WTC11 (cell line): ENCODE results near the gene RIBC2. TPM values are rescaled to one million over a fixed set of nuclear protein-coding genes. Genes with fewer than 3 reads are reported as not detected.

Source experiments
- ATAC-seq: fragments of 200-7000 bp; cut with Tn5 transposase; 2 replicates; pipeline ENCODE4 v1.10.0; 2021; ENCODE audit warnings: mild to moderate bottlenecking, moderate library complexity
- CTCF ChIA-PET: fragments of 300-600 bp; sonication (Branson Sonifier 250); formaldehyde crosslinking; loops from one replicate; lab custom pipeline; 2021; ENCODE audit warnings: antibody characterized with exemption; lab: Charles Lee
- POLR2A ChIA-PET: fragments of 350-600 bp; sonication (Branson Sonifier 250); formaldehyde crosslinking; loops from one replicate; lab custom pipeline; 2021; ENCODE audit warnings: antibody characterized with exemption; lab: Charles Lee
- DNase-seq: peaks from one replicate; pipeline ENCODE4 v3.0.0; 2021; ENCODE audit warnings: low spot score
- H3K27ac Mint-ChIP-seq: 2 replicates; pipeline ENCODE4 v1.8.0; 2021; ENCODE audit warnings: mixed read lengths
- H3K27me3 Mint-ChIP-seq: 2 replicates; pipeline ENCODE4 v1.8.0; 2021; ENCODE audit warnings: low read depth, mild to moderate bottlenecking, moderate library complexity, mixed read lengths
- H3K36me3 Mint-ChIP-seq: 2 replicates; pipeline ENCODE4 v1.8.0; 2021; ENCODE audit warnings: mixed read lengths
- H3K4me1 Mint-ChIP-seq: 2 replicates; pipeline ENCODE4 v1.8.0; 2022; ENCODE audit warnings: mixed read lengths
- H3K4me3 Mint-ChIP-seq: 2 replicates; pipeline ENCODE4 v1.8.0; 2021; ENCODE audit warnings: mild to moderate bottlenecking, moderate library complexity, mixed read lengths
- H3K9me3 Mint-ChIP-seq: 2 replicates; pipeline ENCODE4 v1.8.0; 2021; ENCODE audit warnings: mixed read lengths
- CREM ChIP-seq: sonication (generic); formaldehyde crosslinking; IDR thresholded peaks from 2 replicates; pipeline ENCODE4 v1.8.1; 2022; ENCODE audit warnings: mild to moderate bottlenecking, missing genetic modification reagents, moderate library complexity
- ELF4 ChIP-seq: sonication (generic); formaldehyde crosslinking; IDR thresholded peaks from 2 replicates; pipeline ENCODE4 v1.8.1; 2022; ENCODE audit warnings: low read depth, mild to moderate bottlenecking, moderate library complexity, missing genetic modification reagents
- GABPB1 ChIP-seq: sonication (generic); formaldehyde crosslinking; IDR thresholded peaks from 2 replicates; pipeline ENCODE4 v1.8.1; 2023; ENCODE audit warnings: mild to moderate bottlenecking, missing genetic modification reagents
- JUN ChIP-seq: sonication (generic); formaldehyde crosslinking; IDR thresholded peaks from 2 replicates; pipeline ENCODE4 v1.8.0; 2023; ENCODE audit warnings: mild to moderate bottlenecking, missing genetic modification reagents
- KAT7 ChIP-seq: sonication (generic); formaldehyde crosslinking; IDR thresholded peaks from 2 replicates; pipeline ENCODE4 v1.8.1; 2023; ENCODE audit warnings: missing genetic modification reagents, mild to moderate bottlenecking, borderline replicate concordance
- NR3C1 ChIP-seq: sonication (generic); formaldehyde crosslinking; conservative IDR thresholded peaks from 2 replicates; pipeline ENCODE4 v1.8.1; 2023; ENCODE audit warnings: low read depth, mild to moderate bottlenecking, missing genetic modification reagents
- TCF7 ChIP-seq: sonication (generic); formaldehyde crosslinking; IDR thresholded peaks from 2 replicates; pipeline ENCODE4 v1.8.0; 2022; ENCODE audit warnings: mild to moderate bottlenecking, low read depth, missing genetic modification reagents, moderate library complexity
- TEAD1 ChIP-seq: sonication (generic); formaldehyde crosslinking; IDR thresholded peaks from 2 replicates; pipeline ENCODE4 v1.8.0; 2022; ENCODE audit warnings: mild to moderate bottlenecking, missing genetic modification reagents
- total RNA-seq: library from RNA; stranded (reverse); gene quantifications from 3 replicates; pipeline ENCODE4 v1.2.3, GENCODE V29; 2021
- TF ChIP-seq, protein P1 (sequence below): sonication (generic); formaldehyde crosslinking; IDR thresholded peaks from 2 replicates; pipeline ENCODE4 v1.8.1; 2022; ENCODE audit warnings: missing genetic modification reagents, borderline replicate concordance
- TF ChIP-seq, protein P2 (sequence below): fragments of 200-600 bp; IDR thresholded peaks from 2 replicates; pipeline ENCODE4 v1.8.0; 2022; ENCODE audit warnings: antibody characterized with exemption
- TF ChIP-seq, protein P3 (sequence below): sonication (generic); formaldehyde crosslinking; IDR thresholded peaks from 2 replicates; pipeline ENCODE4 v1.8.1; 2023; ENCODE audit warnings: mild to moderate bottlenecking, missing genetic modification reagents, moderate library complexity
- TF ChIP-seq, protein P4 (sequence below): fragments of 250-450 bp; sonication (Bioruptor Pico); conservative IDR thresholded peaks from 2 replicates; pipeline ENCODE4 v1.9.0; 2021; ENCODE audit warnings: mild to moderate bottlenecking
- TF ChIP-seq, protein P5 (sequence below): fragments of 250-450 bp; sonication (Bioruptor Pico); IDR thresholded peaks from 2 replicates; pipeline ENCODE4 v1.9.0; 2021; ENCODE audit warnings: mild to moderate bottlenecking
- TF ChIP-seq, protein P6 (sequence below): fragments of 250-450 bp; sonication (Bioruptor Pico); IDR thresholded peaks from 2 replicates; pipeline ENCODE4 v1.8.0; 2021; ENCODE audit warnings: mild to moderate bottlenecking
- TF ChIP-seq, protein P7 (sequence below): sonication (generic); formaldehyde crosslinking; IDR thresholded peaks from 2 replicates; pipeline ENCODE4 v1.8.0; 2022; ENCODE audit warnings: mild to moderate bottlenecking, missing genetic modification reagents
- TF ChIP-seq, protein P8 (sequence below): sonication (generic); formaldehyde crosslinking; IDR thresholded peaks from 2 replicates; pipeline ENCODE4 v1.8.1; 2023; ENCODE audit warnings: mild to moderate bottlenecking, missing genetic modification reagents, moderate library complexity
- TF ChIP-seq, protein P9 (sequence below): sonication (generic); formaldehyde crosslinking; IDR thresholded peaks from 2 replicates; pipeline ENCODE4 v1.8.0; 2023; ENCODE audit warnings: mild to moderate bottlenecking, missing genetic modification reagents

RIBC2 gene
- total RNA-seq, 1 experiment from 2014 or later, result 2.4 TPM

DNA sequence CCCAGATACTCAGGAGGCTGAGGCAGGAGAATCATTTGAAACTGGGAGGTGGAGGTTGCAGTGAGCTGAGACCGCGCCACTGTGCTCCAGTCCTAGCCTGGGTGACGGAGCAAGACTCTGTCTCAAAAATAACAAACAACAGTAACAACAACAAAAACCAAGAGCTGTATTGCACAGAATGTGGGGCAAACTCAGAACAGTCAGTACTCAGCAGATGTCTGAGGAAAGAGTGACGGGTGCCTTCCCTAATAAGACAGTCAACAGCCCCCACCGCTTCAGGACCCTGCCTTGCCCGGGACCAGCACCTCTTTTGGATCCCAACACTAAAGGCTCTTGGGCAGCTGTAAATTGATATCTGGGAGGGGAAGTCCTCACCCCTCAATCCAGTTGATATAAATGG is 40.3 kb downstream of the RIBC2 start (continued):
- no peak for TF ChIP-seq TCF7 (CRISPR knock-in tag)
- TF ChIP-seq, protein P1, sequence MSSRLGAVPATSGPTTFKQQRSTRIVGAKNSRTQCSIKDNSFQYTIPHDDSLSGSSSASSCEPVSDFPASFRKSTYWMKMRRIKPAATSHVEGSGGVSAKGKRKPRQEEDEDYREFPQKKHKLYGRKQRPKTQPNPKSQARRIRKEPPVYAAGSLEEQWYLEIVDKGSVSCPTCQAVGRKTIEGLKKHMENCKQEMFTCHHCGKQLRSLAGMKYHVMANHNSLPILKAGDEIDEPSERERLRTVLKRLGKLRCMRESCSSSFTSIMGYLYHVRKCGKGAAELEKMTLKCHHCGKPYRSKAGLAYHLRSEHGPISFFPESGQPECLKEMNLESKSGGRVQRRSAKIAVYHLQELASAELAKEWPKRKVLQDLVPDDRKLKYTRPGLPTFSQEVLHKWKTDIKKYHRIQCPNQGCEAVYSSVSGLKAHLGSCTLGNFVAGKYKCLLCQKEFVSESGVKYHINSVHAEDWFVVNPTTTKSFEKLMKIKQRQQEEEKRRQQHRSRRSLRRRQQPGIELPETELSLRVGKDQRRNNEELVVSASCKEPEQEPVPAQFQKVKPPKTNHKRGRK (CRISPR knock-in tag), result no peak

DNA sequence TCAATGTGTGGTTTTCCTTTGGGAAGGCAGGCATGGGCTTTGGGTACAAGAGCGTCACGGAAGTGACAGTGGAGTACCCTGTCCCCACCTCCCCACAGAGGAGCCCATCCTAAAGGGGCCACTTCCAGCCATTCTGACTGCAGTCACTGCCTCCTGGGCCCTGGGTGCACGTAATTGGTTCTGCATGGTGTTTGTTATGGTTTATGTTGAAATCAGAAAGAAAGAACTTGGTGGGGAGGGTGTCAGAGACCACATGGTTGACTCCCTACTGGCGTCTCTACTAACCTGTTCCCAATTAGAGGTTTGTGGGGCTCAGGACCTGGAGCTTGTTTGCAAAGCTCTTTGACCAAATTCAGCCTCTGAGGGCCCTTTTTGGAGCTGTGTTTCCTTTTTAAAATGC is 40.8 kb downstream of the RIBC2 start:
- Mint-ChIP-seq H3K27ac (no peak overlapping the region), H3K4me1 (no peaks in the 10 kb centered on the region), H3K4me3 (no peak overlapping the region), H3K27me3 (no peaks in the 10 kb centered on the region), H3K36me3 (no peaks in the 10 kb centered on the region), H3K9me3 (no peaks in the 10 kb centered on the region)
- POLR2A ChIA-PET, result no interaction called here
- ATAC-seq (no peak), DNase-seq (no peak)
- TF ChIP-seq, protein P2, sequence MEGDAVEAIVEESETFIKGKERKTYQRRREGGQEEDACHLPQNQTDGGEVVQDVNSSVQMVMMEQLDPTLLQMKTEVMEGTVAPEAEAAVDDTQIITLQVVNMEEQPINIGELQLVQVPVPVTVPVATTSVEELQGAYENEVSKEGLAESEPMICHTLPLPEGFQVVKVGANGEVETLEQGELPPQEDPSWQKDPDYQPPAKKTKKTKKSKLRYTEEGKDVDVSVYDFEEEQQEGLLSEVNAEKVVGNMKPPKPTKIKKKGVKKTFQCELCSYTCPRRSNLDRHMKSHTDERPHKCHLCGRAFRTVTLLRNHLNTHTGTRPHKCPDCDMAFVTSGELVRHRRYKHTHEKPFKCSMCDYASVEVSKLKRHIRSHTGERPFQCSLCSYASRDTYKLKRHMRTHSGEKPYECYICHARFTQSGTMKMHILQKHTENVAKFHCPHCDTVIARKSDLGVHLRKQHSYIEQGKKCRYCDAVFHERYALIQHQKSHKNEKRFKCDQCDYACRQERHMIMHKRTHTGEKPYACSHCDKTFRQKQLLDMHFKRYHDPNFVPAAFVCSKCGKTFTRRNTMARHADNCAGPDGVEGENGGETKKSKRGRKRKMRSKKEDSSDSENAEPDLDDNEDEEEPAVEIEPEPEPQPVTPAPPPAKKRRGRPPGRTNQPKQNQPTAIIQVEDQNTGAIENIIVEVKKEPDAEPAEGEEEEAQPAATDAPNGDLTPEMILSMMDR, result no peak
- TF ChIP-seq, protein P3, sequence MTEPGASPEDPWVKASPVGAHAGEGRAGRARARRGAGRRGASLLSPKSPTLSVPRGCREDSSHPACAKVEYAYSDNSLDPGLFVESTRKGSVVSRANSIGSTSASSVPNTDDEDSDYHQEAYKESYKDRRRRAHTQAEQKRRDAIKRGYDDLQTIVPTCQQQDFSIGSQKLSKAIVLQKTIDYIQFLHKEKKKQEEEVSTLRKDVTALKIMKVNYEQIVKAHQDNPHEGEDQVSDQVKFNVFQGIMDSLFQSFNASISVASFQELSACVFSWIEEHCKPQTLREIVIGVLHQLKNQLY (CRISPR knock-in tag), result no peak
- TF ChIP-seq, protein P4, sequence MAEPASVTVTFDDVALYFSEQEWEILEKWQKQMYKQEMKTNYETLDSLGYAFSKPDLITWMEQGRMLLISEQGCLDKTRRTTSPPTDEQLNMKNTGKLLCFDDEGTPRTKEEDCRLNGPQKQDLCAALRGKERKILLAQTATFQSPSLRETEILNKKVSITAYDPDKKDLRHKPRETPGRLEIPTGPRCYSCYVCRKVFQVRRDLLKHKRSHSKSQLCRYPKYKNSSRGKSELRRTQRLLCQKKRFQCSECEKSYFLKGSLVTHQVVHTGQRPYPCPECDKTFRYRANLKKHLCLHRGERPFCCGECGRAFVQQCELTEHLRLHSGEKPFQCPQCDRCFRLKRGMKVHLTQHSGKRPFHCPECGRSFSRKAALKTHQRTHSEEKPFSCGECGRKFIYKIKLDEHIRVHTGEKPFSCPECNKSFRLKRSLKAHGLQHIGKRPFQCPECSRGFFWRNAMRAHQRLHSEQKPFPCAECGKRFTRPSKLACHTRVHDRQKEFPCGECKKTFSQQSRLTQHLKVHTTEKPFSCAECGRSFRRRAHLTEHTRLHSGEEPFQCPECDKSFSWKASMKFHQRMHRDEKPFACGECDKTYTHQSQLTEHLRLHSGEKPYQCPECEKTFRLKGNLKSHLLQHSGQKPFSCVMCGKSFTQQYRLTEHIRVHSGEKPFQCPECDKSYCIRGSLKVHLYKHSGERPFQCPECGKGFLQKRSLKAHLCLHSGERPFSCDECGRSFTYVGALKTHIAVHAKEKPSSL (CRISPR knock-in tag), result no peak
- no peak for TF ChIP-seq GABPB1 (CRISPR knock-in tag)
- TF ChIP-seq ELF4 (CRISPR knock-in tag), result no peak
- TF ChIP-seq NR3C1, result no peak
- no peak for TF ChIP-seq TEAD1 (CRISPR knock-in tag)
- TF ChIP-seq CREM (CRISPR knock-in tag), result no peak
- TF ChIP-seq, protein P5, sequence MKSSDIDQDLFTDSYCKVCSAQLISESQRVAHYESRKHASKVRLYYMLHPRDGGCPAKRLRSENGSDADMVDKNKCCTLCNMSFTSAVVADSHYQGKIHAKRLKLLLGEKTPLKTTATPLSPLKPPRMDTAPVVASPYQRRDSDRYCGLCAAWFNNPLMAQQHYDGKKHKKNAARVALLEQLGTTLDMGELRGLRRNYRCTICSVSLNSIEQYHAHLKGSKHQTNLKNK (CRISPR knock-in tag), result no peak
- CTCF ChIA-PET, result no interaction called here

DNA sequence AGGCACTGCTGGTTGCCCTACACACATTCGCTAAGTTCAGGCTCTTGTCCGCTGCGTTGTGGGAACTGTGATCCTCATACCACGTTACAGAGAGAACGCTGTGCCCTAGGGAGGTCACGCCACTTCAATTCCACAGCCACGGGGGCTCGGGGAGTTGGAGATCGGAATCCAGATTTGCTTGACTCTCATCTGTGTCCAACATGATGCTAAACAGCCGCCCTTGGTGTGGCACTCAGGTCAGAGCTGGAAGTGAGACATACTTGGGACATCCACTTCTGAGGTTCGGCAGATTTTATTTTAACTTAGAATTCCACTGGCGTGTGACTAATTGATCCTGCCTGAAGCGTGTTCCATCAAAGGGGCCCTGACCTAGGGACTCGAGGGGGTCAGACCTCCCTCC is 41.7 kb downstream of the RIBC2 start:
- no peaks in the 10 kb centered on the region for H3K4me1 Mint-ChIP-seq
- no peak overlapping the region for H3K4me3 Mint-ChIP-seq
- H3K27ac Mint-ChIP-seq, result no peak overlapping the region
- no peak for DNase-seq
- no peaks in the 10 kb centered on the region for H3K36me3 Mint-ChIP-seq
- ChIA-PET POLR2A (no interaction called here), CTCF (no interaction called here)
- H3K9me3 Mint-ChIP-seq, result no peaks in the 10 kb centered on the region
- H3K27me3 Mint-ChIP-seq, result no peaks in the 10 kb centered on the region
- no peak for ATAC-seq
- TF ChIP-seq TCF7 (CRISPR knock-in tag) (no peak), JUN (CRISPR knock-in tag) (no peak), KAT7 (CRISPR knock-in tag) (no peak)
- TF ChIP-seq, protein P4 (CRISPR knock-in tag), result no peak
- TF ChIP-seq, protein P6, sequence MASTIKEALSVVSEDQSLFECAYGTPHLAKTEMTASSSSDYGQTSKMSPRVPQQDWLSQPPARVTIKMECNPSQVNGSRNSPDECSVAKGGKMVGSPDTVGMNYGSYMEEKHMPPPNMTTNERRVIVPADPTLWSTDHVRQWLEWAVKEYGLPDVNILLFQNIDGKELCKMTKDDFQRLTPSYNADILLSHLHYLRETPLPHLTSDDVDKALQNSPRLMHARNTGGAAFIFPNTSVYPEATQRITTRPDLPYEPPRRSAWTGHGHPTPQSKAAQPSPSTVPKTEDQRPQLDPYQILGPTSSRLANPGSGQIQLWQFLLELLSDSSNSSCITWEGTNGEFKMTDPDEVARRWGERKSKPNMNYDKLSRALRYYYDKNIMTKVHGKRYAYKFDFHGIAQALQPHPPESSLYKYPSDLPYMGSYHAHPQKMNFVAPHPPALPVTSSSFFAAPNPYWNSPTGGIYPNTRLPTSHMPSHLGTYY (CRISPR knock-in tag), result no peak
- TF ChIP-seq, protein P7, sequence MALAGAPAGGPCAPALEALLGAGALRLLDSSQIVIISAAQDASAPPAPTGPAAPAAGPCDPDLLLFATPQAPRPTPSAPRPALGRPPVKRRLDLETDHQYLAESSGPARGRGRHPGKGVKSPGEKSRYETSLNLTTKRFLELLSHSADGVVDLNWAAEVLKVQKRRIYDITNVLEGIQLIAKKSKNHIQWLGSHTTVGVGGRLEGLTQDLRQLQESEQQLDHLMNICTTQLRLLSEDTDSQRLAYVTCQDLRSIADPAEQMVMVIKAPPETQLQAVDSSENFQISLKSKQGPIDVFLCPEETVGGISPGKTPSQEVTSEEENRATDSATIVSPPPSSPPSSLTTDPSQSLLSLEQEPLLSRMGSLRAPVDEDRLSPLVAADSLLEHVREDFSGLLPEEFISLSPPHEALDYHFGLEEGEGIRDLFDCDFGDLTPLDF, result no peak
- TF ChIP-seq, protein P8, sequence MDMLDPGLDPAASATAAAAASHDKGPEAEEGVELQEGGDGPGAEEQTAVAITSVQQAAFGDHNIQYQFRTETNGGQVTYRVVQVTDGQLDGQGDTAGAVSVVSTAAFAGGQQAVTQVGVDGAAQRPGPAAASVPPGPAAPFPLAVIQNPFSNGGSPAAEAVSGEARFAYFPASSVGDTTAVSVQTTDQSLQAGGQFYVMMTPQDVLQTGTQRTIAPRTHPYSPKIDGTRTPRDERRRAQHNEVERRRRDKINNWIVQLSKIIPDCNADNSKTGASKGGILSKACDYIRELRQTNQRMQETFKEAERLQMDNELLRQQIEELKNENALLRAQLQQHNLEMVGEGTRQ (CRISPR knock-in tag), result no peak
- TF ChIP-seq, protein P9, sequence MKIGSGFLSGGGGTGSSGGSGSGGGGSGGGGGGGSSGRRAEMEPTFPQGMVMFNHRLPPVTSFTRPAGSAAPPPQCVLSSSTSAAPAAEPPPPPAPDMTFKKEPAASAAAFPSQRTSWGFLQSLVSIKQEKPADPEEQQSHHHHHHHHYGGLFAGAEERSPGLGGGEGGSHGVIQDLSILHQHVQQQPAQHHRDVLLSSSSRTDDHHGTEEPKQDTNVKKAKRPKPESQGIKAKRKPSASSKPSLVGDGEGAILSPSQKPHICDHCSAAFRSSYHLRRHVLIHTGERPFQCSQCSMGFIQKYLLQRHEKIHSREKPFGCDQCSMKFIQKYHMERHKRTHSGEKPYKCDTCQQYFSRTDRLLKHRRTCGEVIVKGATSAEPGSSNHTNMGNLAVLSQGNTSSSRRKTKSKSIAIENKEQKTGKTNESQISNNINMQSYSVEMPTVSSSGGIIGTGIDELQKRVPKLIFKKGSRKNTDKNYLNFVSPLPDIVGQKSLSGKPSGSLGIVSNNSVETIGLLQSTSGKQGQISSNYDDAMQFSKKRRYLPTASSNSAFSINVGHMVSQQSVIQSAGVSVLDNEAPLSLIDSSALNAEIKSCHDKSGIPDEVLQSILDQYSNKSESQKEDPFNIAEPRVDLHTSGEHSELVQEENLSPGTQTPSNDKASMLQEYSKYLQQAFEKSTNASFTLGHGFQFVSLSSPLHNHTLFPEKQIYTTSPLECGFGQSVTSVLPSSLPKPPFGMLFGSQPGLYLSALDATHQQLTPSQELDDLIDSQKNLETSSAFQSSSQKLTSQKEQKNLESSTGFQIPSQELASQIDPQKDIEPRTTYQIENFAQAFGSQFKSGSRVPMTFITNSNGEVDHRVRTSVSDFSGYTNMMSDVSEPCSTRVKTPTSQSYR (CRISPR knock-in tag), result no peak
